GM19468 (cell line): ENCODE data around the gene PHGDH.

ENCODE experiments used
- ATAC-seq: cut with Tn5 transposase; IDR thresholded peaks from one replicate; pipeline ENCODE4 v1.9.1; 2021; ENCODE audit warnings: mild to moderate bottlenecking, moderate library complexity, moderate number of reproducible peaks; ENCODE audit not compliant: unreplicated experiment; ENCODE audit errors: extremely low read depth

PHGDH gene

DNA sequence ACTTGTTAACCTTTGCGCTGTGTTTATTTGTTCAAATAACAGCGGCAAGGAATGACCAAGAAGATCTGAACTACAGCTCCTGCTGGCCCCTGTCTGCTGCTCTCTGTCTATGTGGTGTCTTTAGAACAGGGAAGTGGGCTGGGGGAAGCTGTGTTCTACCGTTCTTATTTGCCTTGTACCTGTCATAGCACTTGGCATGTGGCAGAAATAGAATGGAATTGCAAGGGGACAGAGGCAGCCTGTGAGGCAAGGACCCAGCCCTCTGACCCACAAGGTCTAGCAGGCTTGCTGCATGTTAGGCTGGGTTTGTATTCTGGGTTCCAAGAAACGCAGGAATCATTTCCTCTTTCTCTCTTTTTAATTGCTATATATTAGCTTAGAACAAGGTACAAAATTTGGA, 36.3 kb downstream of the PHGDH start:
- ATAC-seq: no peak

- ATAC-seq: no peak
These were observed 40.9 kb downstream of the PHGDH start for GRCh38 chr1:119752592-119752991.

DNA sequence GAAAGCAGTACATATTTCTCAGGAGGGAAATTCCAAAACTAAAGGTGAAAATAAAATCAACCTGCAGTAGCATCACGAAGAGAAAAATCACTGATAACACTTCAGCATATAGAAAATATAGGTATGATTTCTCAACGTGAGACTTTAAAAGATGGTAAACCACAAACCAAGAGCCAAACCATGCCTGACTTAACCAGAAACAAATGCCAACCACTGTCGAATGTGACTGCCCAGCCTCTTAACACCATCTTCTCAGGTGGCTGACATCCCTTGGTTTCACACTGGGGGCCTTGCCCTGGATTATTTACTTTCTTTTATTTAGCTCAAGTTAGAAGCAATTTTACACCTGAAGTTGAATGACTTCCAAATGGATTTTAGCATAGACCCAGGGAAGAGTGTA, 46.9 kb downstream of the PHGDH start:
- no peak for ATAC-seq

DNA sequence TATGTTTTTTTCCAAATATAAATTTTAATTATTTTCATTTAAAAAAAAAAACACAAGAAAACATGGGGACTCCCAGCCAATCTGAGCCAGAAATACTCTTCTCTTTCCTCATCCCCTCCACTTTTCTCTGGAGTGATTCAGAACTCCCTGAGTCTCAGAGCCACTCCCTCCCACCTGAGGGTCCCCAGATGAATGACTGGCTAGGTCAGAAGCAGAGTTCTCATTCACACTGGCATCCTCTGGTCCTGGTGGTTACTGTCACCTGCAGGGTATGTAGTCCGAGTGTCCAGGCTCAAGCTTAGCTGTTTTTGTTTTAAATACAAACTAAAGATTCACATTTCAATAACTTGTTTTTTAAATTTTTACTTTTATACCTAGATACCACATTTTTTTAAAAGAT, 50.7 kb downstream of the PHGDH start:
- ATAC-seq: no peak

DNA sequence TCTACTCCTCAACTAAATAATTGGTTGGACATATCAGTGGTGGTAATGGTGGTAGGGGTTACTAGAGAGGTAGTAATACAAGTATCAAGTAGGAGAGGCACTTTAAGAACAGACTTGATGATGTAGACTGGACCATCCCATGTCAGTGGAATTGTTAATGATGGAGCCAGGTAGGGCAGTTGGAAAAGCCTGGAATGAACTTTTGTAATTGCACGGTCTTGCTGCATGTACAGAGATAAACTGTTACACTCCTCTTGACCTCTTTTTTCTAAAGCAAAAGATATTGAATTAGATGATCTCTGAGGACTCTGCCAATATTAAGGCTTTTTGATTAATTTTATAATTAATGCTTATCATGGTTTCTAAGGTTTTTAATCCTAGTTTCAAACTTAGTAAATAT, 51.2 kb downstream of the PHGDH start:
- ATAC-seq: no peak

GRCh38 chr1:119764220-119764619, 52.5 kb downstream of the PHGDH start:
- no peak for ATAC-seq

DNA sequence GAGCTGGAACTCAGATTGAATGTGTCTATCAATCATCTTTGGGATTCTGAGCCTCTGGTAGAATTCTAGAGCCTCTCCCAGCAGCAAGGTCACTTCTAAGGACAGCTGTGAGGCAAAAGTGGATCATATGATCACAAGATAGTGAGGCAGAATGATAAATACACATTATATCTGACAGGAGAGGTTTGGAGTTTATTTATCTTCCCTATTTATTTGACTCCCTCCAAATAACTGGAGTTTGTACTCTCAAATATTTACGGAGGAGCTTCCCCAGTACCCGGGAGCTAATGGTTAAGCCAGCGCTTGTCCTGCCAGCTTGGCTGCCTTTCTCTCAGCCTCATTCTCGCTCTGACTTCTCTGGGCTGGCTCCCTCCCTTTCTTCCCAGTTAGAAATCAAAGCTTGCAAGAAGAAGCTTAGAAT, 54.6 kb downstream of the PHGDH start:
- no peak for ATAC-seq

DNA sequence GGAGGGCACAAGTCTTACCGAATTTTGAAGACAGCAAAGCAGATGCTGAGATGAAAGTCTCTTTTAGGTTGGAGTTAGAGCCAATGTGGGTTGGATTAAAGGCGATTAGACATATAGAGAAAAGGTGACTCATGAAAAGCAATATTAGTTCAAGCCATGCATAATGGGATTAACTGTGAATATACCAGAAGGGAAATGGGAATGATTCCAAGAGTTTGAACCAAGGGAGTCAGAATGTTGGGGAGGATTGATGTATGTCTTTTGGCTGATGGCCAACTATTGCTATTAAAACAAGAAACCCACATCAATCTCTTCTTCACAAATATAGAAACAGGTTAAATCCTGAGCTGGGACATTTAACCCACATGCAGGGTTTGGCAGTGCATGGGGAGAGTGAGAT, 55.8 kb downstream of the PHGDH start:
- ATAC-seq: no peak

DNA sequence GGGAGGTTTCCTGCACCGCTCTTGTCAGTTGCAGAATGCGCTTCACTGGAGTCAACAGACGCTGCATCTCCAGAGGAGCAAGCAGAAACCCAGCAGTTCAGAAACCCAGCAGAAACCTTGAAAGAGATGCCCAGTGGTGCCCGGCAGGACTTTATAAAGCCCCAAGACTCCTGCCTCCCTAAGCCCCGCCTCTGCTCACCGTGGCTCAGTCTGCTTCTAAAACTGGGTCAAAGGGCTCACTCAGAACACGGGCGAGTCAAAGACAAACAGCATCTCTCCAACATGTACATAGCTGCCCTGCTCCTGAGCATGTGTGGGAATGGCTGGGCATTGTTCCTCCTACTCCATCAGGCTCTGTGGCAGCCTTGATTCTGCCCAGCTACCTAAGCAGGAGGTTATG, 57.0 kb downstream of the PHGDH start, which contains the start of gene HMGCS2:
TSS of gene HMGCS2 (minus strand) at position 128 of the 400 bp plus-strand sequence. CDS start at position 67, 61 bp downstream.
- no peak for ATAC-seq

DNA sequence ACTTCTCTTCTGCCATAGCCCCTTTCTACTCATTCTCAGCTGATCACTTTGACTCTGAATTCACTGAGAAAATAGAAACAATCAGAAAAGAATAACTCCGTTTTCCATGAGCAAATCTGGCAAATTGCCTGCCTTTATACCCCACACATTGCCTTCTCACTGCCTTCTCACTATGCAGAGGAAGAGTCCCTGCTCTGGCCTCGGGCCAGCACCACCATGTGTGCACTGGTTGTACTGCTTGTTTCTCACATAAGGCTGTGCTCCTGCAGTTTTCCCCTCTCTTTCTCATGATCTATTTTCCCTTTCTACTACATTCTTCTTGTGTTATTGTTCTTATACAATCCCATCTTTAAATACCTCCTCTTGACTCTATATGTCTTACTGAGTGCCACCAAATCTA, 59.3 kb downstream of the PHGDH start:
- ATAC-seq: no peak

DNA sequence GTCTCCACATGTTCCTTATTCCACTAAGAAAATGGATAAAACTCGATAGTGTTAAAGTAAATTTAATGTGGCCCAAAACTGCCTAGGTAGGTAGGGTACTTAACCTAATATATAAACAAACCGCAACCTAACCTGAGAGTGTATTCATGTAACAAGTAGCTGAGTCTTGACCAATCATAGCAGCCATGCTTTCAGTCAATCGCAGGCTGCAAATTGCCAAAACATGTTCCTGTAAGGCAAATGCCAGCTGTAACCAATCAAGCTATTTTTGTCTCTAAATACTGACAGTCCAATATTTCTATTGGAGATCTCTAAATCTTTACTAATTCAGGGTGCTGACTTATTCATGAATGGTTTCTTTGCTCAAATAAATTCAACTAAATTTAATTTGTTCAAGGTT, 60.0 kb downstream of the PHGDH start:
- ATAC-seq: no peak

GRCh38 chr1:119772298-119772697, 60.6 kb downstream of the PHGDH start:
- no peak for ATAC-seq

- no peak for ATAC-seq
These were observed 62.0 kb downstream of the PHGDH start for GRCh38 chr1:119773711-119774241.

DNA sequence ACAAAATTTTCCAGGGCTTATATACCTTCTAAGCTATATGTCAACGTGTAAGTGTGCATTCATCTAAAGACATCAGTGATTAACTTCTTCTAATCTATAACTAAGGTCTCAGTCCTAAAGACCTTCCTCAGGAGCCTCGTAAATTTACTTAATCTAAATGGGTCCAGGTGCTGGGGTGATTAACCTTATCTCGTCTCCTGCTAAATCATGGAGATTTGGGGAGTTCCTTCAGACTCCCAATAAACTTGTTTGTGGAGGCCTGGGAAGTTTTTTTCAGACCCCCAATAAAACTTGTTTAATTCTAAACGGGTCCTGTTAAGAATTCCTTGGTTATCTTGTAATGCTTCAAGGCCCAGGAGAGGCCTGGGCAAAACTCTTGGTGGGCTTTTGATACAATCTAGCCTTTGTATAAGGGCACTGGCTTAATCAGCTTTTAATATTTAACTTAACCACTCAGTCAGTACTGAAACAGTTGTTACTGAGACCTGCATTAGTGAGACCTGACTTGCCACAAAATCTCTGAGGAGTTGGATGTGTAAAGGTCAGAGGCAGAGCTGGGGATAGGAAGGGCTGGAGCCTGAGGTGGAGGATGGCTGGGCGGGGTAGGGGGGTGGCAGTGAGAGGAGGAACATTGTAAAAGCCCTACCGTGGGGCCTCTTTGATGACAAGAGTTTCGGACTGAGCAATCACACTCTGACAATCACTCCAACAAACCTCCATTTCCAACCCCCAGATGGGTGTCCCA, 63.2 kb downstream of the PHGDH start:
- no peak for ATAC-seq

DNA sequence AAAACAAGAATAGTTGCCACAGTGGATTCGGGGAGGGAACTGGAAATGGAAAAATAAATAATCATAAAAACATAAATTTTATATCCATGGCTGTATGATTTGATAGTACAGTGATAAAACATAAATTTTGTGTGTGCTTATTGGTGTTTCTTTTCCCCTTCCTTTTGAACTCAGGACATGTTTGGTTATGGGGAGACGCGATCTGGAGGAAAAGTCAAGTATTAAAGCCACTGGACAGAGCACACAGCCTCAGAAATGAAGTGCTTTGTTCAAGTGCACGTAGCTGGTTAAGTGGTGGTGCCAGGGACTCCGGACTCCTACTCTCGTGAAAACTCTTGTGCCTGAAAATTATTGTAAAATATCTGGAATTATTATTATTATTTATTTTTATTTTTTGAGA, 66.6 kb downstream of the PHGDH start:
- no peak for ATAC-seq

DNA sequence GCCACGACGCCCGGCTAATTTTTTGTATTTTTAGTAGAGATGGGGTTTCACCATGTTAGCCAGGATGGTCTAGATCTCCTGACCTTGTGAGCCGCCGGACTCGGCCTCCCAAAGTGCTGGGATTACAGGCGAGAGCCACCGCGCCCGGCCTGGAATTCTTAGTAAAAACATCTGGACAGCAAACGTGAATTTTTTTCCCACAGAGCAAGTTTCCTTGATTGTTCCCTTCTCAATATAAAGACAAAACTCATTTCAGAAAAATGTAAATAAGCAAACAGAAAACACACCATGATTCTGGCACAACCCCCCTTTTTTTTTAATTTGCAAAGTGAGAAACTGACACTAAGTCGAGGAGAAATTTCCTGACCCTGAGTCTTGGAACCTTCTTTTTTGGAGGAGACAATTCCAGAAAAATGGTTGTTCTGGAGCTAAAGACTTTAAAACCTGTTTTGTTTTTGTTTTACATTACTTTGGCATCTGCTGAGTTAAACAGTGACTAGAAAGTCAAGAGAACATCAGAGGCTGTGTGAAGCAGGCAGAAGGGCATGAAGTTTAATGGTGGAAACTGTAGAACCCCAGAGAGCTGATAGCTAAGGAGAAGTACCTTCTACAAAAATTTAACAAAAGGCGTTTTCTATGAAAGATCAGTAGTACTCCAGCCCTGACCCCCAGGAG, 67.3 kb downstream of the PHGDH start:
- no peak for ATAC-seq

DNA sequence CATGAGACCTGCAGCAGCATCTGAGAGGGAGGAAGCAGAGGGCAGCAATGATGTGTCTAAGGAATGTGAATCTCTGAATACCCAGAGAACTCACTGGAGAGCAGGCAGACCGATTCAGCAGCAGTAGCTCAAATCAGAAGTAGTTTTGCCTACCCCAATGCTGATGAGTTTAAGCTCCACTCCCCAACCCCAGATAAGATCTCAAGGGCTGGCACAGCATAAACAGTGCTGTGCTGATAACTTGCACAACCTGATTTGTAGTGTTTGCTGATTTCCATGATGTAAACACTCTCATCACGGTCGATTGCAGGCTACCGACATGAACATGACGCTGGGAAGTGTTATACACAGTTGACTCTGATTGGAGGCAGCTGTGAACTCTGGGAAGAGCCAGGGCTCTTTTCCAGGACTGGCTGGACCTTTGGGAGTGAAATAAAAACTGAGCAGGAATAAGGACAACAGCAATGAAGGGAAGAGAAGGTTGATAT, 68.2 kb downstream of the PHGDH start:
- no peak for ATAC-seq

- no peak for ATAC-seq
These were observed 69.9 kb downstream of the PHGDH start for GRCh38 chr1:119781434-119782210.

DNA sequence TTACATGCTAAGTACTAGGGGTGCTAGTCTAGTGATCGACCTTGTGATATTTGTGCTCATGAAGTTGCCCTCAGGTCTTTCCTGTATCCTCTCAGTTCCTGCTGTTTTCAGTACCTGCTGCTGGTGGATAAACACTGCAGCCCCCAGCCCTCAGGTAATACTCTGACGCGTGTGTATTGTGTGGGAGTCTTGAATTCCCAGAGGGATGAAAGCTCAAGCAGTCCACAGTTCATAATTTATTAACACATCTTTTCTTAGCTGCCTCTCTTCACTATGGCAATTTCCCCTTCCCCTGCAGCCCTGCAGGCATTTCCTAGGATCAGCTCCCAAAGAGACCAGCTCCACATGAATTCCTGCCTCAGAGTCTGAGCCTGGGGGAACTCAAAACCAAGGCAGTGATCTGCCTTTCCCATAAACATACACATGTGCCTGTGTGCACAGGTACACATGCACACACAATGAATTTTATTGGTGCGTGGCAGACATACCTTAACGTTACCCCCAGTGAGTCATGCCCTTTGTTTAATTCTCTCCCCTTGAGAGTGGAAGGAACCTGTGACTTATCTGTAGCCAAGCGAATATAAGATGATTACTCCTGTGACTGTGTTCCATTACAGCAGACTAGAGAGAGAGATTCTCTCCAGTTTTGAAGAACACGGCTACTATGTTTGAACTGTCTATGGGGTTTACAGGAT, 71.0 kb downstream of the PHGDH start:
- ATAC-seq: no peak
